IMR-90 (cell line): ENCODE results near the gene TRIM40. TPM values are rescaled to one million over a fixed set of nuclear protein-coding genes. Genes with fewer than 3 reads are reported as not detected.

Experiments used
- ATAC-seq: fragments of 200-7000 bp; cut with Tn5 transposase; 2 replicates; pipeline ENCODE4 v1.9.1; 2020; ENCODE audit warnings: low read depth, mild to moderate bottlenecking, moderate library complexity
- BruUV-seq: library from RNA; stranded (reverse); fragments of 400-500 nt; replicated peaks from 2 replicates; lab custom pipeline; 2021; lab: Mats Ljungman, UMichigan
- CTCF ChIA-PET: fragments of 300-600 bp; formaldehyde crosslinking; extraction: SDS; loops from one replicate; lab custom pipeline; 2021; ENCODE audit warnings: antibody characterized with exemption; lab: Yijun Ruan, JAX
- POLR2A ChIA-PET: fragments of 300-600 bp; sonication (Branson Sonifier 250); formaldehyde crosslinking; loops from one replicate; lab custom pipeline; 2022; ENCODE audit warnings: antibody characterized with exemption; ENCODE audit not compliant: unreplicated experiment; lab: Charles Lee
- DNase-seq: peaks from one replicate; pipeline ENCODE4 v3.0.0; 2013
- H2AFZ ChIP-seq: replicated peaks from 2 replicates; pipeline ENCODE3; 2013; ENCODE audit warnings: low read length, mild to moderate bottlenecking; ENCODE audit not compliant: poor library complexity
- H2AK5ac ChIP-seq: 2 replicates; pipeline ENCODE4 v1.6.1; 2013; ENCODE audit warnings: low read depth, low read length, inconsistent platforms
- H2AK9ac ChIP-seq: replicated peaks from 2 replicates; pipeline ENCODE3; 2013; ENCODE audit warnings: mild to moderate bottlenecking, low read depth, low read length, moderate library complexity; ENCODE audit not compliant: poor library complexity
- H2BK120ac ChIP-seq: 2 replicates; pipeline ENCODE4 v1.6.1; 2013; ENCODE audit warnings: low read depth, low read length, inconsistent platforms
- H2BK15ac ChIP-seq: 3 replicates; pipeline ENCODE4 v1.6.1; 2013; ENCODE audit warnings: low read depth, low read length, inconsistent platforms
- H2BK20ac ChIP-seq: 2 replicates; pipeline ENCODE4 v1.6.1; 2013; ENCODE audit warnings: low read depth, mild to moderate bottlenecking, inconsistent platforms, low read length, moderate library complexity
- H2BK5ac ChIP-seq: 2 replicates; pipeline ENCODE4 v1.6.1; 2013; ENCODE audit warnings: mild to moderate bottlenecking, low read depth, low read length, inconsistent platforms; ENCODE audit not compliant: poor library complexity, severe bottlenecking
- H3K14ac ChIP-seq: replicated peaks from 2 replicates; pipeline ENCODE4 v1.6.1; 2013; ENCODE audit warnings: low read depth, low read length, inconsistent platforms
- H3K18ac ChIP-seq: 2 replicates; pipeline ENCODE4 v1.6.1; 2013; ENCODE audit warnings: low read depth, low read length, control low read depth
- H3K23ac ChIP-seq: 2 replicates; pipeline ENCODE4 v1.6.1; 2013; ENCODE audit warnings: low read depth, low read length, inconsistent platforms
- H3K27ac ChIP-seq: 2 replicates; pipeline ENCODE4 v1.5.1; 2013; ENCODE audit warnings: mild to moderate bottlenecking, control low read depth, low read length; ENCODE audit not compliant: insufficient read depth
- H3K27me3 ChIP-seq: 2 replicates; pipeline ENCODE4 v1.6.1; 2013; ENCODE audit warnings: low read length; ENCODE audit not compliant: control insufficient read depth, insufficient read depth
- H3K36me3 ChIP-seq: 2 replicates; pipeline ENCODE4 v1.6.1; 2013; ENCODE audit warnings: low read length, mixed read lengths; ENCODE audit not compliant: control insufficient read depth, insufficient read depth
- H3K4ac ChIP-seq: 2 replicates; pipeline ENCODE4 v1.6.1; 2013; ENCODE audit warnings: low read depth, low read length, inconsistent platforms
- H3K4me1 ChIP-seq: 2 replicates; pipeline ENCODE4 v1.6.1; 2013; ENCODE audit warnings: low read length, mixed read lengths; ENCODE audit not compliant: control insufficient read depth, insufficient read depth
- H3K4me2 ChIP-seq: 2 replicates; pipeline ENCODE4 v1.6.1; 2013; ENCODE audit warnings: low read depth, mild to moderate bottlenecking, control low read depth, low read length, moderate library complexity
- H3K4me3 ChIP-seq: 2 replicates; pipeline ENCODE4 v1.5.1; 2013; ENCODE audit warnings: low read depth, mild to moderate bottlenecking, control low read depth, low read length, moderate library complexity; ENCODE audit not compliant: insufficient read depth
- H3K56ac ChIP-seq: 2 replicates; pipeline ENCODE4 v1.6.1; 2013; ENCODE audit warnings: low read length, inconsistent platforms; ENCODE audit not compliant: insufficient read depth; ENCODE audit errors: extremely low read depth
- H3K79me1 ChIP-seq, 2 experiments: 2 replicates each; pipeline ENCODE4 v1.6.1; 2013; ENCODE audit warnings: low read length in 2 of 2, inconsistent platforms in 1 of 2, low read depth in 1 of 2
- H3K9ac ChIP-seq: 2 replicates; pipeline ENCODE4 v1.6.1; 2013; ENCODE audit warnings: low read depth, low read length, control low read depth
- H3K9me1 ChIP-seq: 2 replicates; pipeline ENCODE4 v1.6.1; 2013; ENCODE audit warnings: low read length, inconsistent platforms; ENCODE audit not compliant: insufficient read depth
- H3K9me3 ChIP-seq: 2 replicates; pipeline ENCODE4 v1.6.1; 2013; ENCODE audit warnings: low read length; ENCODE audit not compliant: control insufficient read depth, insufficient read depth
- H4K20me1 ChIP-seq: 2 replicates; pipeline ENCODE4 v1.6.1; 2013; ENCODE audit warnings: low read length, inconsistent platforms; ENCODE audit not compliant: insufficient read depth
- H4K5ac ChIP-seq: 2 replicates; pipeline ENCODE4 v1.6.1; 2013; ENCODE audit warnings: mild to moderate bottlenecking, low read depth, low read length, control low read depth
- H4K8ac ChIP-seq, 2 experiments: 2 replicates each; pipeline ENCODE4 v1.6.1; 2013; ENCODE audit warnings: low read depth in 2 of 2, low read length in 2 of 2, control low read depth in 1 of 2, inconsistent platforms in 1 of 2
- H4K91ac ChIP-seq: 2 replicates; pipeline ENCODE4 v1.6.1; 2013; ENCODE audit warnings: low read depth, low read length, inconsistent platforms; ENCODE audit not compliant: insufficient read depth
- CEBPB ChIP-seq: IDR thresholded peaks from 2 replicates; pipeline ENCODE4 v1.6.1; 2012; ENCODE audit warnings: low read depth, low read length, improper control_type of control experiment
- FOS ChIP-seq: fragments of 150-350 bp; IDR thresholded peaks from 2 replicates; pipeline ENCODE4 v1.6.1; 2016; ENCODE audit warnings: low read depth, low read length
- MAFK ChIP-seq: IDR thresholded peaks from 2 replicates; pipeline ENCODE4 v1.6.1; 2012; ENCODE audit warnings: low read depth, low read length, improper control_type of control experiment
- MAZ ChIP-seq: IDR thresholded peaks from 2 replicates; pipeline ENCODE4 v1.6.1; 2012; ENCODE audit warnings: low read depth, mild to moderate bottlenecking, low read length, improper control_type of control experiment, moderate library complexity, borderline replicate concordance
- MXI1 ChIP-seq: IDR thresholded peaks from 2 replicates; pipeline ENCODE4 v1.6.1; 2012; ENCODE audit warnings: low read depth, mild to moderate bottlenecking, low read length, moderate library complexity, borderline replicate concordance
- NFE2L2 ChIP-seq: fragments of 150-350 bp; IDR thresholded peaks from 2 replicates; pipeline ENCODE4 v1.6.1; 2016; ENCODE audit warnings: low read depth, mild to moderate bottlenecking, low read length
- RAD21 ChIP-seq: IDR thresholded peaks from 2 replicates; pipeline ENCODE4 v1.6.1; 2012; ENCODE audit warnings: low read length, improper control_type of control experiment
- RCOR1 ChIP-seq: IDR thresholded peaks from 2 replicates; pipeline ENCODE4 v1.6.1; 2012; ENCODE audit warnings: mild to moderate bottlenecking, low read length, improper control_type of control experiment; ENCODE audit not compliant: insufficient replicate concordance
- RFX5 ChIP-seq: IDR thresholded peaks from 2 replicates; pipeline ENCODE4 v1.8.0; 2012; ENCODE audit warnings: low read depth, mild to moderate bottlenecking, low read length, moderate library complexity
- SMC3 ChIP-seq: fragments of 150-350 bp; IDR thresholded peaks from 2 replicates; pipeline ENCODE4 v1.6.1; 2016; ENCODE audit warnings: low read depth, mild to moderate bottlenecking, antibody characterized with exemption, low read length, moderate library complexity
- WGBS, 2 experiments: methylation state at CpG; one replicate each; pipeline versions ENCODE4 v1.1.5 to v1.1.7; 2013; ENCODE audit warnings: missing lambda C conversion rate in 2 of 2; ENCODE audit not compliant: insufficient read length in 1 of 2; ENCODE audit errors: extremely low coverage in 2 of 2; 5-methylcytosine and 5-hydroxymethylcytosine counted together
- dilution Hi-C: fragments of 300-500 bp; cut with HindIII; formaldehyde crosslinking; loops from one replicate; pipeline ENCODE4 v1.14.3; 2018; ENCODE audit warnings: low sequenced_read_pairs; ENCODE audit not compliant: unreplicated experiment
- in situ Hi-C: fragments of 300-500 bp; cut with MboI; formaldehyde crosslinking; loops from 3 replicates; pipeline ENCODE4 v1.14.3; 2019; ENCODE audit warnings: low sequenced_read_pairs, inconsistent platforms, mixed read lengths
- intact Hi-C: fragments of 100-400 bp; cut with micrococcal nuclease; formaldehyde crosslinking; loops from 2 replicates; pipeline ENCODE4 v1.10.0; 2022
- polyA plus RNA-seq, 3 experiments: library from polyadenylated mRNA; depleted of rRNA; stranded (reverse); fragments of >200 nt; gene quantifications; 2 replicates each; pipeline ENCODE4 v1.2.3, GENCODE V29; 2012; ENCODE audit warnings: low replicate concordance in 1 of 3
- total RNA-seq: library from RNA; depleted of rRNA; stranded (reverse); fragments of >200 nt; gene quantifications from 2 replicates; pipeline ENCODE4 v1.2.3, GENCODE V29; 2012
- TF ChIP-seq, protein P1 (sequence below): fragments of 150-350 bp; IDR thresholded peaks from 2 replicates; pipeline ENCODE4 v1.6.1; 2016; ENCODE audit warnings: low read depth, mild to moderate bottlenecking, low read length, moderate library complexity, borderline replicate concordance
- TF ChIP-seq, protein P2 (sequence below): fragments of 150-350 bp; IDR thresholded peaks from 2 replicates; pipeline ENCODE4 v1.6.1; 2017; ENCODE audit warnings: mild to moderate bottlenecking, antibody characterized with exemption, low read length, low read depth
- TF ChIP-seq, protein P3 (sequence below): conservative IDR thresholded peaks from 2 replicates; pipeline ENCODE4 v1.5.1; 2012; ENCODE audit warnings: mild to moderate bottlenecking, low read depth, low read length, improper control_type of control experiment

Gene TRIM40
- total and polyA plus RNA-seq, 2 of the 4 experiments (the other 2 are of a cell fraction): not detected

DNA sequence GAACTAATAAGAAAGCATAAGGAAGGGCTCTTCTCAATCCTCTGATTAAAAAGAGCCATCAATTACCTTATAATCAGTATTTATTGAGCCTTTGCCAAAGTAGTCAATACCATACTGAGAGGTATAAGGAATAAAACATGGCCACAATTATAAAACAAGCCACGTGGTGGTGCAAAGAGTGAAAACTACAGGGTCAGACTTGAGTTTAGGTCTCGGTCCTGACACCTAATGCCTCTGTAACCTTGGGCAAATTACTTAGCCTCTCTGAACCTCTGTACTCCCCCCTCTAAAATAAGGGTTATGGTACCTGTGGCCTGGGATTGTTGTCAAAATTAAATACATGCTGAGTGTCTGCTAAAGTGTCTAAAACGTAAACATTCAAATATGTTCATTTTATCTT lies 13.3 kb downstream of the TRIM40 start:
- Histone ChIP-seq H4K5ac (no peak overlapping the region), H4K8ac (no peak overlapping the region), H4K20me1 (no peaks in the 10 kb centered on the region), H3K9ac (no peak overlapping the region), H3K36me3 (no peaks in the 10 kb centered on the region), H4K91ac (no peak overlapping the region), H2BK20ac (no peak overlapping the region), H3K9me1 (no peaks in the 10 kb centered on the region), H2AK5ac (no peak overlapping the region), H3K4ac (no peak overlapping the region), H3K27me3 (peaks cover 40% of the 10 kb centered on the region), H3K18ac (no peak overlapping the region), H3K14ac (no peak overlapping the region), H2BK5ac (no peak overlapping the region), H3K23ac (no peak overlapping the region), H3K79me1 (no peaks in the 10 kb centered on the region), H3K4me2 (no peak overlapping the region), H3K56ac (no peak overlapping the region), H2BK120ac (no peak overlapping the region), H3K27ac (no peak overlapping the region), H2AFZ (no peak overlapping the region), H2AK9ac (no peak overlapping the region), H2BK15ac (no peak overlapping the region), H3K9me3 (no peaks in the 10 kb centered on the region), H3K4me1 (no peaks in the 10 kb centered on the region), H3K4me3 (no peak overlapping the region)
- intact Hi-C loops: no loop called here
- CTCF ChIA-PET: no interaction called here
- POLR2A ChIA-PET: no interaction called here
- no TSS peak for BruUV-seq
- ATAC-seq (no peak), DNase-seq (no peak)
- TF ChIP-seq, protein P1, sequence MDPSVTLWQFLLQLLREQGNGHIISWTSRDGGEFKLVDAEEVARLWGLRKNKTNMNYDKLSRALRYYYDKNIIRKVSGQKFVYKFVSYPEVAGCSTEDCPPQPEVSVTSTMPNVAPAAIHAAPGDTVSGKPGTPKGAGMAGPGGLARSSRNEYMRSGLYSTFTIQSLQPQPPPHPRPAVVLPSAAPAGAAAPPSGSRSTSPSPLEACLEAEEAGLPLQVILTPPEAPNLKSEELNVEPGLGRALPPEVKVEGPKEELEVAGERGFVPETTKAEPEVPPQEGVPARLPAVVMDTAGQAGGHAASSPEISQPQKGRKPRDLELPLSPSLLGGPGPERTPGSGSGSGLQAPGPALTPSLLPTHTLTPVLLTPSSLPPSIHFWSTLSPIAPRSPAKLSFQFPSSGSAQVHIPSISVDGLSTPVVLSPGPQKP: no peak
- TF ChIP-seq RCOR1 (no peak), MAZ (no peak), CEBPB (no peak), NFE2L2 (no peak), MAFK (no peak), MXI1 (no peak), FOS (no peak), RAD21 (no peak), SMC3 (no peak), RFX5 (no peak)
- TF ChIP-seq, protein P2, sequence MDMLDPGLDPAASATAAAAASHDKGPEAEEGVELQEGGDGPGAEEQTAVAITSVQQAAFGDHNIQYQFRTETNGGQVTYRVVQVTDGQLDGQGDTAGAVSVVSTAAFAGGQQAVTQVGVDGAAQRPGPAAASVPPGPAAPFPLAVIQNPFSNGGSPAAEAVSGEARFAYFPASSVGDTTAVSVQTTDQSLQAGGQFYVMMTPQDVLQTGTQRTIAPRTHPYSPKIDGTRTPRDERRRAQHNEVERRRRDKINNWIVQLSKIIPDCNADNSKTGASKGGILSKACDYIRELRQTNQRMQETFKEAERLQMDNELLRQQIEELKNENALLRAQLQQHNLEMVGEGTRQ: no peak
- TF ChIP-seq, protein P3, sequence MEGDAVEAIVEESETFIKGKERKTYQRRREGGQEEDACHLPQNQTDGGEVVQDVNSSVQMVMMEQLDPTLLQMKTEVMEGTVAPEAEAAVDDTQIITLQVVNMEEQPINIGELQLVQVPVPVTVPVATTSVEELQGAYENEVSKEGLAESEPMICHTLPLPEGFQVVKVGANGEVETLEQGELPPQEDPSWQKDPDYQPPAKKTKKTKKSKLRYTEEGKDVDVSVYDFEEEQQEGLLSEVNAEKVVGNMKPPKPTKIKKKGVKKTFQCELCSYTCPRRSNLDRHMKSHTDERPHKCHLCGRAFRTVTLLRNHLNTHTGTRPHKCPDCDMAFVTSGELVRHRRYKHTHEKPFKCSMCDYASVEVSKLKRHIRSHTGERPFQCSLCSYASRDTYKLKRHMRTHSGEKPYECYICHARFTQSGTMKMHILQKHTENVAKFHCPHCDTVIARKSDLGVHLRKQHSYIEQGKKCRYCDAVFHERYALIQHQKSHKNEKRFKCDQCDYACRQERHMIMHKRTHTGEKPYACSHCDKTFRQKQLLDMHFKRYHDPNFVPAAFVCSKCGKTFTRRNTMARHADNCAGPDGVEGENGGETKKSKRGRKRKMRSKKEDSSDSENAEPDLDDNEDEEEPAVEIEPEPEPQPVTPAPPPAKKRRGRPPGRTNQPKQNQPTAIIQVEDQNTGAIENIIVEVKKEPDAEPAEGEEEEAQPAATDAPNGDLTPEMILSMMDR: no peak
- in situ Hi-C loops: no loop called here
- dilution Hi-C loops: no loop called here
- no CpG with 5 or more reads among the region's 3 CpGs for WGBS, 2 experiments
